ENCODE measurements around the gene DEPDC4. TPM values are rescaled to one million over a fixed set of nuclear protein-coding genes. Genes with fewer than 3 reads are reported as not detected.
"Not testable (repeated sequence)": the region's sequence is repeated elsewhere in the genome, so short reads cannot be mapped to it uniquely, and the experiment has no call there.

The DEPDC4 gene
- total RNA-seq: 1.9 TPM

DNA sequence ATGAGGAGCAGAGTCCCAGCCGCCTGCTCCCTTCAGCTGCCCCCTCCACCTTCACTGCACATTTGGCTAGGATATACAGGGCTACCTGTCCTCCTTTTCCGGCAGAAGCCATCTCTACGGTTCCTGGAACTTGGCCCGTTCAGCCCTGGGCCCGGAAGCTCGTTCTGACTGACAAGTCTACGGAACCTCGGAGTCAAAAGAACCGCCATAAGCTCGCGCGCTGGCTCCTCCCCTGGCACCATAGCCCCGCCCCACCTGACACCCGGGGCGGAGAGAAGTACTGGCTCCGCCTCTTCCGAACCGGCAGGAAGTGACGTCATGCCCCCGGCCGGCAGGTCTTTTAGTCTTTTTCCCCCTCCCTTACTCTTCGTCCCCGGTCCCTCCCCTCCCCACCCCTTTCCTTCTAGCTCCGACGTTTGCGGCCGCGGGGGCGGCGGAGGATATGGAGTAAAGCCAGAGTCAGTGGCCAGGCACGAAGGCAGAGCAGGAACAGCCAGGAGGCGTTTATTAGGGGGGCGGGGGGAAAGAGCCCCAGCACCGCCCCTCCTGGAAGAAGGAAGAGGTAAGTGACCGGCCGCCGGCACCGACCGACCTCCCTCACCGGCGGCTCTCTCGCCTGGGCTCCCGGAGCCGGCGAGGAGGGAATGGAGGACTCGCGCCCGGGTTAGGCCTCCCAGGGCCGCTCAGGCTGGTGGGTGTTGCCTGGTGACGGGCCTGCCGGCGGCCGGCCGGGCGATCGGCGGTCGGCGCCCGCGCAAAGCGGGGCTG, at the start of gene DEPDC4, which contains the start of gene SCYL2:
Gene DEPDC4 (minus strand): TSS at position 245 of the 768 bp plus-strand sequence. CDS start 3 bp downstream, at position 242.
Gene SCYL2 (plus strand): TSS at position 343 of the 768 bp plus-strand sequence. CDS start 15,794 bp downstream, outside the sequence.
- peak; percentile 96 for DNase-seq

DNA sequence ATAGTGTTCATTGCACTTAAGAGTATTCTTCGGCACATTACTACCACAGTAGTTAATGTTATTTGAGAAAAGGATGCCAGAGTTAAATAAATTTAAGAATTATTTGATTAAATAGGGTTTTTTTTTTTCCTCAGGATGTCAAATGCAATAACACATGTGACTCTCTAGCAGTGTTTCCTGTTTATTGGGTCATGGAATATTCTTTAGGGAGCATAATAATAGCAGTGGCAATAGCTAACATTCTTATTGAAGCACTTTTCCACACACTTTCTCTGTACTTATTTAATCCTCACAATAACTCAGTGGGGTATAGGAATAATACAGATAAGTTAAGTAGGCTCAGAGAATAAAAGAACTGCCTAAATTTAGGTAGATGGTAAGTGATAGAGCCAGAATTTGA, 44.4 kb upstream of the DEPDC4 start:
- DNase-seq: no peak

DNA sequence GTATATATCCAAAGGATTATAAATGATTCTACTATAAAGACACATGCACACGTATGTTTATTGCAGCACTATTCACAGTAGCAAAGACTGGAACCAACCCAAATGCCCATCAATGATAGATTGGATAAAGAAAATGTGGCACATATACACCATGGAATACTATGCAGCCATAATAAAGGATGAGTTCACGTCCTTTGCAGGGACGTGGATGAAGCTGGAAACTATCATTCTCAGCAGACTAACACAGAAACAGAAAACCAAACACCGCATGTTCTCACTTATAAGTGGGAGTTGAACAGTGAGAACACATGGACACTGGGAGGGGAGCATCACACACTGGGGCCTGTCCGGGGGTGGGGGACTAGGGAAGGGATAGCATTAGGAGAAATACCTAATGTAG, 41.3 kb upstream of the DEPDC4 start:
- not testable (repeated sequence) for DNase-seq

DNA sequence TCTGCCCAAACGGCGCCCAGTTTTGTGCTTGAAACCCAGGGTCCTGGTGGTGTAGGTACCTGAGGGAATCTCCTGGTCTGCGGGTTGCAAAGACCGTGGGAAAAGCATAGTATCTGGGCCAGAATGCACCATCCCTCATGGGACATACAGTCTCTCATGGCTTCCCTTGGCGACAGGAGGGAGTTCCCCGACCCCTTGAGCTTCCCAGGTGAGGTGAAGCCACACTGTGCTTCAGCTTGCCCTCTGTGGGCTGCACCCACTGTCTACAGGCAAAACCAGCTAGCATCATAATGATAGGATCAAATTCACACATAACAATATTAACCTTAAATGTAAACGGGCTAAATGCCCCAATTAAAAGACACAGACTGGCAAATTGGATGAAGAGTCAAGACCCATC, 37.5 kb upstream of the DEPDC4 start:
- DNase-seq: not testable (repeated sequence)

DNA sequence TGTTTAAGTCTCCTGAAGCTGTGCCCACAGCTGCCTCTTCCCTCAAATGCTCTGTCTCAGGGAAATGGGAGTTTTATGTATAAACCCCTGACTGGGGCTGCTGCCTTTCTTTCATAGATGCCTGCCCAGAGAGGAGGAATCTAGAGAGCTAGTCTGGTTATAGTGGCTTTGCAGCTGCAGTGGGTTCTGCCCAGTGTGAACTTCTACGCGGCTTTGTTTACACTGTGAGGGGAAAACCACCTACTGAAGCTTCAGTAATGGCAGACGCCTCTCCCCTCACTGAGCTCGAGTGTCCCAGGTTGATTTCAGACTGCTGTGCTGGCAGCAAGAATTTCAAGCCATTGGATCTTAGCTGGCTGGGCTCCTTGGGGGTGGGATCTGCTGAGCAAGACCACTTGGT, 37.0 kb upstream of the DEPDC4 start:
- DNase-seq: no peak

DNA sequence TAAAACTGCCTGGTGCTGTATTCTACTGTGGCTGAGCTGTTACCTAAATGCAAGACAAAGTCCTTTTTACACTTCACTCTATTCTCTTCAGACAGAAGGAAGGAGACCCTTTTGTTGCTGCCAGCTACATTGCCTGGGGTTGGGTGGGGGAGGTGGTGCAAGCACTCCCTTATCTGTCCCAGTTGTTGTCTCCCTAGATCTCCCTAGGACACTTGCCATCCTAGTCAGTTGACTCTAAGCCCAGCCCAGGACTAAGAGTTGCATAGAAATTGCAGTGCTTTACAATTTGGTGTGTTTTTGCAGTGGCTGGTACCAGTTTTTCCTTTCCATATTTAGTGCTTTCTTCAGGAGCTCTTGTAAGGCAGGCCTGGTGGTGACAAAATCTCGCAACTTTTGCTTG, 35.2 kb upstream of the DEPDC4 start:
- no peak for DNase-seq

DNA sequence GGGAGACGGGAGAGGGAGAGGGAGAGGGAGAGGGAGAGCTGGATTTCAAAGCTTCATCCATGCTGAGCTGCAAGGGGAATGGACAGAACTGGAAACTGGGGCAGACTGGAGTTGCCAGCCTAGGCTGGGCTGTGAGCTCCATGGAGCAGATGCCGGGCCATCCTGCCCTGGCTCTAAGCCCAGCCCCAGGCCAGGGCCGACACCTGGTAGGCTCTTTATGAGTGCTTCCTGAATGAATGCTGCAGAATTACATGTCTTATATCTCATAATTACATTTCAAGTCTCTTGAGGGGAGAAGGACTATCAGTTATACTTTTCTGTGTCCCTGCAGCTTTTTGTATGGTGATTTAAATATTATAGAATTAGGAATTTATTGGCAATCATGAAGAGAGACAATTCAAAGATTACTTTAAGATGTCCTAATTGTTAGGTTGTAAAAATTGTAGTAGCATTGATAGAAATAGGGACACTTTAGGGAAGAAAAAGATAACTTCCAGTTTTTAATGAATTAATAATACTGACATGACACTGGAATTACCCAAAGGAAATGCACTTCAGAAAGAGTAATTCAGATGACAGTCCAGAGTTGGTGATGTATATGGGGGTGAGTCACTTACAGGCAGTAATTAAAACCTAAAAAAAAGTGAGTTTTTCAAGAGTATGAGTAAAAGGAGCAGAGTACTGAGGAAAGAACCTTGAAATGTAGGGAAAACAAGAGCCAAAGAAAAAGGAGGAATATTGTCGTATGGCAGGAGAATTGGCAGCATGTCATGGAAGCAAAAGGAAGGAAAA, 29.1 kb upstream of the DEPDC4 start:
- no peak for DNase-seq

DNA sequence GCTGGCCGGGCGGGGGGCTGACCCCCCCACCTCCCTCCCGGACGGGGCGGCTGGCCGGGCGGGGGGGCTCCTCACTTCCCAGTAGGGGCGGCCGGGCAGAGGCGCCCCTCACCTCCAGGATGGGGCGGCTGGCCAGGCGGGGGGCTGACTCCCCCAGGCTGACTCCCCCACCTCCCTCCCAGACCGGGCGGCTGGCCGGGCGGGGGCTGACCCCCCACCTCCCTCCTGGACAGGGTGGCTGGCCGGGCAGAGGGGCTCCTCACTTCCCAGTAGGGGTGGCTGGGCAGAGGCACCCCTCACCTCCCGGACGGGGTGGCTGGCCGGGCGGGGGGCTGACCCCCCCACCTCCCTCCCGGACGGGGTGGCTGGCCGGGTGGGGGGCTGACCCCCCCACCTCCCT, 27.5 kb upstream of the DEPDC4 start:
- not testable (repeated sequence) for DNase-seq

DNA sequence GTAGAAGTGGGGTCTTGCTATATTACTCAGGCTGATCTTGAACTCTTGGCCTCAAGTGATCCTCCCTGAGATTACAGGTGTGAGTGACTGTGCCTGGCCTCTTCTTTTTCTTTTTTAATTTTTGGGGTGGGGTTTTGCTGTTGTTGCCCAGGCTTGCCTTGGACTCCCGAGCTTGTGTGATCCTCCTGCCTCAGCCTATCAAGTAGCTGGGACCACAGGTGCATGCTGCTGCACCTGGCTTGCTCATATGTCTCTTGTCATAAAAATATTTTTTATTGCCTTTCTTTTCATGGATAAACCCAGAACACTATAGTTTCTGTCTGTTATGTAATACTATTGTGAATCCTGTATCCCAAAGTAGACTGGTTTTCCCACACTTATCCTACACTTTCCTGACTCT, 26.1 kb upstream of the DEPDC4 start:
- no peak for DNase-seq

DNA sequence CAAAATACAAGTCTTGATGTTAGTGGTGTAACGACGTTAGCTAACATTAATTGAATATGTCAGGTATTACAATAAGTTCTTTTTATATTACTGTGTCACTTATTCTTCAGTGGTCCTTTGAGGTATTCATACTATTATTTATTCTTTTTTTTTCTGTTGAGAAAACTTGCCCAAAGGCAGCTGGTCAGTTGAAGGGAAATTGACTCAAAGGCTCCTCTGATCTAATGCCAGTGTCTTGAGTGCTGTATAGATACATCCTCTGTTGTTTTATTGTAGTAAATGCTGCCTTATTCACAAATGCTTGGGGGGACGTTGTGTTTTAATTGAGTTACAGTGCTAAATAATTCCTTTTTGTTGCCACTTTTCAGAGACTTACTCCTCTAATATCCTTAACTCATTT, 23.1 kb upstream of the DEPDC4 start:
- no peak for DNase-seq

DNA sequence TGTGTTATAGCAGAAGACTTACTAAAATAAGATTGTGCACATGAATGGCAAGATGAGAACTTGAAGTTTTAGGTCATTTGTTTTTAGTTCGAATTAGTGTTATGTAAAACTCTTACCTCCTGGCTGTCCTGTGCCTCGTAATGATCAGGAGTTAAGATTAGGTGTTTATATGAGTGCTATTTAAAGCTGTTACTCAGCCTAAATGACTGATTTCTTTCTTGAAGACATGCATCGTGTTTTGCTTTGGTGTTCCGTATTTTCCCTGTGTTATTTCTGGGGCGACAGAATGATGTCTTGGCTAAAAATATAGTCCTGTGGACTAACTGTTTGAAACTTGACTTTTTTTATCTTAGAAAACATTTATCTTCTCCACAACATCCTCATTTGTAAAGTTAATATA, 22.2 kb upstream of the DEPDC4 start:
- DNase-seq: no peak

DNA sequence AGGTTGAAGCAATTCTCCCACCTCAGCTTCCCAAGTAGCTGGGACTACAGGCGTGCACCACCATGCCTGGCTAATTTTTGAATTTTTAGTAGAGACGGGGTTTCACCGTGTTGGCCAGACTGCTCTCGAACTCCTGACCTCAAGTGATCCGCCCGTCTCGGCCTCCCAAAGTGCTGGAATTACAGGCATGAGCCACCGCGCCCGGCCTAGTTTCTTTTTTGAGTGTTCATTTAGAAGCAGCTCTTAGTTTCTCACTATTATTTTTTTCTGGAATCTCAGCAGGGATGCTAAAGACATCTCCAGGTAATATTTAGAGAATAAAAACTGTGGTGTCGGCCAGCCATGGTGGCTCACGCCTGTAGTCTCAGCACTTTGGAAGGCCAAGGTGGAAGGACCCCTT, 17.7 kb upstream of the DEPDC4 start:
- not testable (repeated sequence) for DNase-seq

DNA sequence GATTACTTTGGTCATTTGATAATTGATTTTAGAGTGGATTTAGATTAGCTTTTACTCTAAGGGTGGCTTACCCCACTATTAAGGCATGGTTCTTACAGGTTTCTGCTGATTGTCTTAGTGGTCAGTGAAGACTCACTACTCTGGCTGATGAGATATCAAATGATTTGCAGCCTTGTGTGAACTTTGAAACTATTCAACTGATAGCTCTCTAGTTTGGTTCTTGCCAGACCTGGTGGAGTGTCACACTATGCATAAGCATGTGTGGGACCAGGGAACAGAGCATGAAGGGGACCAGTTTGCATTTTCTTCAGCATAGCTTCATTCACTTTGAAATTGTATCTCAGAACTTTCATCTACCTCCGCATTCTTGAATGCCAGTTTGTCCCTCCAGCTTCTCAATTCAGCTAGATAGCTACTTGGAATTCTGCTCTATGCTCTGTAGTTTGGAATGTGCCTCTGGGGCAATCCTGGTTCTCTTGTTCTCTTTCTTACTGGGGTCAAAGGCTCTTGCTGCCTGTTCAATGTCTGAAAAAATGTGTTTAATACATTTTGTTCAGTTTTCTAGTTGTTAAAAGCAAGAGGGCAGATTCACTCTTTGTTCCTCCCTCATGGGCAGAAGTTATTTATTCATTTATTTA, 12.8 kb upstream of the DEPDC4 start:
- no peak for DNase-seq

DNA sequence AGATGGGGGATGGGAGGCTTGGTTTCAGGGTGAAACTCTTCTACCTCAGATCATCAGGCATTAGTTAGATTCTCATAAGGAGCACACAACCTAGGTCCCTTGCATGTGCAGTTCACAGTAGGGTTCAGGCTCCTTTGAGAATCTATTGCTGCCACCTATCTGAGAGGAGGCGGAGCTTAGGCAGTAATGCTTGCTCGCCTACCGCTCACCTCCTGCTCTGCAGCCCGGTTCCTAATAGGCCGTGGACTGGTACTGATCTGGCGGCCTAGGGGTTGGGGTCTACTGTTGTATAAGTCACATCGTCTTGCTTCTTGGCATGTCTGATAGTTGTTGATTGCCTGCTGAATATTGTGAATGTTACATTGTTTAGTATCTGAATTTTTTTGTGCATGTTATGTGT, 12.3 kb upstream of the DEPDC4 start:
- no peak for DNase-seq

DNA sequence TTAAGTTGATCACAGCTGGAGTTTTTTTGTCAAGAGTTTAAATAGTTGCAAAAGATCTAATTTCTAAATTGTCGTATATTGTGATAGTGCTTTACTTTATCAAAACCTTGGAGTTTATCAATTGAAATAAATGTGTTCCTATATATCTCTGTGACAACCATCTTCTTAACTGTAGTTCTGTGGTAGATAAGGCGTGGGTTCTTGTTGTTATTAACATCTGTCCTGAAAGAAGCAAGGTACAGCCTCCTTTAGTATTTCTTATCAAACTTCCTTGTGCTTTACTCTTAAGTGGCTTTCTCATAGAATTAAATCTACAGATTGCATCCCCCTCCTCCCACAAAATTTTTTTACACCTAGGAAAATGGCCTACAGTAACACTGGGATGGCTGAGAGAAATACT, 7.4 kb upstream of the DEPDC4 start:
- DNase-seq: no peak

DNA sequence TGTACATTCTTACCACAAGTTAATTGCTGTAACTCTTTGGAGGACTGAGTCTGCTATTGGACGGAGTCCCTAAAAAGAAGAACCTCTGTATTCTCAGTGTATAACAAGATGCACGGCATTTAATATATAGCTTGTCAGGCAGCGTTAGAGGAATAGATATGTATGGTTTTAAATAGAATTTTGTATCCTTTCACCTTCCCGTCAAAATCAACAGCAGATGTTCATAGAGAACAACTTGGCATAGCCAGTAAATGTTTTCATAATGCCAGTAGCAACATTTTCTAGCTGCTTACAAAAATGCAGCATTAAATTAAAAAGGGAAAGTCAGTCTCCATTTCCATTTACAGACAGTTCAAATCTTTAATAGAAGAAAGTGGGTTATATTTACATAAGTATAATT, 6.9 kb upstream of the DEPDC4 start:
- DNase-seq: no peak

DNA sequence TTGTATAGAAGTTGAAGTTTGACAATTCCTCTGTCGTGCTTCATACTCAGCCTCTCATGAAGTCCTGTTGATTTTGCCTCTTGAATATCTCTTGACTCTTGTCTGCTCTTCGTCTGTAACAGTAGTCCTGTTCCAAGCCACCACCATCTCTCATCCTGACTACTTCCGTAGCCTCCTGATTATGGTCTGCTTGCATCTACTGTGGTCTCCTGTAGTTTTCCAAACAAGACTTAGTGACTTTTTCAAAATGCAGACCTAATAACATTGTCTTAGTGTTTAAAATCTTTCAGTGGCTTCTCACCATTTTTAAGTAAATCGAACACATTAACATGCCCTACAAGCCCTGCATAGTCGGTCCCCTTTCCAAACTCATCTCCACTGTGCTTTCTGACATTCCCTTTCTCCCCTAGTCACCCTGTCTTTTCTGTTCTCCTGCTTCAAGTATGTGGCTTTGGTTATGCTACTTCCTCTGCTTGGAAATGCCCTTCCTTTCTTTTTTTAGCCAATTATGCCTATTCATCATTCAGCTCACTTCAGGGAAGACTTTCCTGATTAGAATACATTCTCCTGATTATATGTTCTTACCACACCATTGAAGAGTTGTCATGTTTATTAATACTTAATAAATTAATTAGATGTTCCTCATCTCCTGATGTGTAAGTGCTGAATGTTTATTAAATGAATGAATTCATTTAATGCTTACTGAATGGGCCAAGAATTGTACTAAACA, 2.1 kb upstream of the DEPDC4 start:
- DNase-seq: peak; percentile 5

DNA sequence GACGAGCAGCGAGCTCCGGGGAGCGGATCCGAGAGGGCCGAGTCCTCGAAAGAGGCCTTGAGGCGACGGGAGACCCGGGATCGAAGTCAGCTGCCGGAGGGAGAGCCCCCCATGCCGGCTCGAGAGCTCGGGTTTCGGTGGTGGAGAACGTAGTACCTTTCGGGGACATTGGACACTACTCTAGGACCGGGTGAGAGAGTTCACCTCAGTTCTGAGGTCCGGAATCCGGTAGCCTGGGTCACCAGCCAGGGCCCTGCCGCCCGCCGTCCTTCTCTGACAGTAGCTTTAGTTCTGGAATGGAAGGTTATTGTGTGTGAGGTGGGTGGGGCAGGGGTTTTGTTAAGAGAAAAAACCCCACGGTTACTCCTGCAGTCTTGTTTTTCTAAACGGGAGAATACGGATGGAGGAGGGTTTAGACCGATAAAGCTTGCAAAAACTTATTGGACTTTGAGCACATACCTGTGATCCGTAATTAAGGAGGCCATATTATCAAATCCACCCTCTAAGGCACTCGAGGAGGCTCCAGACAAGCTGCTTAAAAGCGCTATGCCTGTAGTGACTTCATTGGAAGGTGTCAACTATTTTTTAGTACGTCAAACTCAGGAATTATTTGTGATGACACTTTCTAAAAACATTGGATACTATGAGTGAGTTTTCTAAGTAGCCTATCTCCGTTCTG, 863 bp upstream of the DEPDC4 start:
- peak; percentile 21 for DNase-seq

DNA sequence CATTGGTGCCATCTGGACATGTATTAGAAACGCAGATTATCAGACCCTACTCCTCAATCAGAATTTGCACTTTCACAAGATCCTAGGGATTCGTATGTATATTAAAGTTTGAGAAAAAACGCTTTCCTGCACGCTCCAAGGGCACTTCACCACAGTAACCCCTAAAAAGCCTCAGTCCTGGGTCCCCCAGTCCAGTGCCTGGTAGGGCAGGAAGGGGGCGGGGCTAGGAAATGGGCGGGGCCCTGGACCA, 369 bp downstream of the DEPDC4 start:
- peak; percentile 51 for DNase-seq

DNA sequence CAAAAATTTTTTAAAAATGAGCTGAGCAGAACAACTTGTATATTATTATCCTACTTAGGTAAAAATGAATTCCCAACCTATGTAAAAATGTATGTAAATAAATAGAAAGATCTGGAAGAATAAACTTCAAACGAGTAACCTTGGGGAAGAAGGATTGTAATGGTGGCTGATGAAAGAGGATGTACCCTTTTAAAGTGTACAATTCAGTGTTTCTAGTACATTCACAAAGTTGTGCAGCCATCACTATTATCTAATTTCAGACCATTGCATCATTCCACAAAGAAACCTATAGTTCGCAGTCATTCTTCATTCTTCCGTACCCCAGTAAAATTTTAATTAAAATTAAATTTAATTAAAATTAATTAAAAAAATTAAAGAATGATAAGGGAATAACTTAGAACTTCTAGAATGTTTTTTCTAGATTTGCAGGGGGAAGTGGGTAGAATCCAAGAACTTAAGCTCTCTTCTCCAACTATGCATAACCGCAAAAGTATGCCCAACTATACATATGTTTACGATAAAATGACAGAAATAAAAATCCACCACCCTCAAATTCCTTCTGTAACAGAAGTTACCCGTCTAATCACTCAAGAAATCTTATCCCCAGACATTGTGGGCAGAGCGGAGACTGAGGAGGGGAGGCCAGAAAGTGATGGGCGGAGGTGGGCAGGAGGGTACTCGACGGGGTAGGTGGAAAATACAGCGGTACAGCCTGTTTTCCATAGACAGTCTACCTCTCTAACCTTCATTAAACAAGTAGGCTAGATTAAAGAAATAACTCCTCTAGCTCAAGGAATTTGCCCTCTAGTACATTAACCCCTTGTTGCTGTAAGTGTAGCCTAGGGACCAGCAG, 921 bp downstream of the DEPDC4 start:
- peak; percentile 10 for DNase-seq

DNA sequence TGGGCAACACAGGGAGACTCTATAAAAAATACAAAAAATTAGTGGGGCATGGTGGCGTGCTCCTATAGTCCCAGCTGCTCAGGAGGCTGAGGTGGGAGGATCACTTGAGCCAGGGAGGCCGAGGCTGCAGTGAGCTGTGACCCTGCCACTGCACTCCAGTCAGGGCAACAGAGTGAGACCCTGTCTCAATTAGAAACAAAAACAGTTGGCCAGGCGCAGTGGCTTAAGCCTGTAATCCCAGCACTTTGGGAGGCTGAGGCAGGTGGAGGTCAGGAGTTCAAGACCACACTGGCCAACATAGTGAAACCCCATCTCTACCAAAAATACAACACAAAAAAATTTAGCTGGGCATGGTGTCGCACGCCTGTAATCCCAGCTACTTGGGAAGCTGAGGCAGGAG, 1.8 kb downstream of the DEPDC4 start:
- not testable (repeated sequence) for DNase-seq

Data from skin of body (tissue), 2 donors.